Measurements from ENCODE around the gene PUDP. TPM values are rescaled to one million over a fixed set of nuclear protein-coding genes. Genes with fewer than 3 reads are reported as not detected.

PUDP gene
- 10.8 and 12.0 TPM in 2 replicates for total RNA-seq

DNA sequence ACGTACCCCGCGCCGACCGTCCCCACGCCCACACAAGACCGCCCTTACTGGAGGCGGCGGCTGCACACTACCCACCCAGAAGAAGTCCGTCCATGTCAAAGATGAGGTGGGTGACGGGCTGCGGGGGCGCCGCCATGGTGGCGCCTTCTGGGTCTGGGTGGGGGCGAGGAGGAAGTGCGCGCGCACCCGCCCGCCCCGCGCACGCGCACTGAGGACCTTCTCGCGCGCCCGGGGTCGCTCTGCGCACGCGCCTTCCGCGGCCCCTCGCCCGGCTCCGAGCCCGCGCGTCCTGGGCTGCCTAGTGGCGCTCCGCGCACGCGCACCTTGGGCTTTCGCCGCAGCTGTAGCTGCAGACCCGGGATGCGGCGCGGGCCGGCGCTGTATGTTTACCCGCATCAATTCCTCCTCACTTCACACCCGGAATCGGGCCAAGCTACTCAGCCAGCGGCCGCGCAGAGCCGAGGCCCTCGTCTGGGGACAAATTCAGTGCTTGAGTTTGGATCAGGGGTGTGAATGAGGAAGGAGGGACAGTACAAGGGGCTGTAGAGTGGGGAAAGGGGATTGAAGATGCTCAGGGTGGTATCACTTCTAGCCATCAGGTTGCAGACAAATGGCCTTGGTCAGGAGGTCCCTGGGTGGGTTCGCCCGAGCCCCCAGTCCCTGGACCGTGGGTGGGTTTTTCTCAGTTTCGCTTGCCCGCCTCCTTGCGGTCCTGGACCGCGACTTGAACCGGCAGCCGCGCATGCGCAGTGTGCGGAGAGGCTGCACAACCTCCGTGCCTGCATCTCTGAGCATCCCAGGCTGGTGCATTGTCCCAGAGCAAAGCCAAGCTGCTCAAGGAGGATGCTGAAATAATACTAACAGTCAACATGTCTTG is at the start of gene PUDP:
Gene PUDP, minus strand, starts transcription at position 176 of the 877 bp plus-strand sequence. Its CDS starts 40 bp downstream, at position 136.

DNA sequence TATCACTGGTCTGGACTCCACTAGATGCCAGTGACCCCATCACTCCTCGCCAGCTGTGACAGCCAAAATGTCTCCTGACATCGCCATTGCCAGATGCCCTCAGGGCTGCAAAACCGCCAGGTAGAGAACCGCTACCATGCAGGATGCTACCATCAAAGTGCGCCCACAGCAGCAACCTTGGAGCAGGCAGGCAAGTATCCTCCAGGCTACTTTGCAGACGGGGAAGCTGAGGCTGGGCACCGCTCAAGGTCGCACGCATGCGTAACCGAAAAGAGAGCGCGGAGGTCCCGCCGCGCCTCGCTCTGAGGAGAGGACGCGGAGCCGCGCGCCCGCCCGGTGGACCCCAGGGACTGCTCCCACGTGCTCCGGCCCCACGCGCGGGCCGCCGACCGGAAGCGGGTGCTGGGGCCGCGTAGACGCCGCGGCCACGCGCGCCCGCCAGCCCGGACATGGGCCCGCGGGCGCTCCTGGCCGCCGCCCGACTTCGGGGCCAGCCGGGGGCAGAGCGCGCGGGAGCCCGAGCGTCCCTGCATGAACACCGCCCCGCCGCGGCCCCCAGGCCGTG is 458 bp downstream of the PUDP start, which contains the start of gene STS:
Gene STS, plus strand, starts transcription at position 300 of the 565 bp plus-strand sequence. CDS start 105,488 bp downstream, outside the sequence.

Small RNA genes within 50 kb of the gene (small RNA-seq; reads per million reads assigned to genes)
- gene MIR4767 = not detected

Other genes with a start within 250 kb of the PUDP start
- gene STS, start 441 bp downstream of the PUDP start, total RNA-seq = 10.7 and 11.5 TPM in 2 replicates

Measured in hair follicle dermal papilla cell (primary cell).